GM18519 (cell line): ENCODE measurements around the gene RMI2.

Experiments used
- ATAC-seq: cut with Tn5 transposase; IDR thresholded peaks from one replicate; pipeline ENCODE4 v1.9.1; 2021; ENCODE audit warnings: mild to moderate bottlenecking, moderate library complexity; ENCODE audit not compliant: unreplicated experiment, low FRiP score

Gene RMI2

DNA sequence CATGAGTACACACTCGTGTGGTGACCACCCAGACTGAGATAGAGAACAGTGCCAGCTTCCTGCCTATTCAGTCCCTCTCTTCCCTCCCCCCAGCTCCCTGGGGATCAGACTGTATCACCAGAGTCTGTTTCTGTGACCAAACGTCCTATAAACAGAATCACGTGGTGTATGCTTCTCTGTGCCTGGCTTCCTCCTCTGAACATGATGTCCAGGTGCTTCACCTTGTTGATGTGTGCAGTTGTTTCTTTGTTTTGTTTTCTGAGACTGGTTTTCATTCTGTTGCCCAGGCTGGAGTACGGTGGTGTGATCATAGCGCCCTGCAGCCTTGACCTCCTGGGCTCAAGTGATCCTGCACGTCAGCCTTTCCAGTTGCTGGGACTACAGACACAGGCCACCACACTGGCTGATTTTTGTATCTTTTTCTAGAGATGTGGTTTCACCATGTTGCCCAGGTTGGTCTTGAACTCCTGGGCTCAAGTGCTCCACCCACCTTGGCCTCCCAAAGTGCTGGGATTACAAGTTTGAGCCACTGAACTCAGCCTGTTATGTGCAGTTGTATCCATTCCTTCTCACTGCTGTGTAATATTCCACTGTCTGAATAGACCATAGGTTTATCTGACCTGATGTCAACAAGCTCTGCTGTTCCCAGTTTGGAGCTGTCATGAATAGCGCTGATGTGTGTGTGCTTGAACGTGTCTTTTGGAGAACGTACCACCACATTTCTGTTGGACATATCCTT, 35.2 kb upstream of the RMI2 start:
- ATAC-seq: no peak

DNA sequence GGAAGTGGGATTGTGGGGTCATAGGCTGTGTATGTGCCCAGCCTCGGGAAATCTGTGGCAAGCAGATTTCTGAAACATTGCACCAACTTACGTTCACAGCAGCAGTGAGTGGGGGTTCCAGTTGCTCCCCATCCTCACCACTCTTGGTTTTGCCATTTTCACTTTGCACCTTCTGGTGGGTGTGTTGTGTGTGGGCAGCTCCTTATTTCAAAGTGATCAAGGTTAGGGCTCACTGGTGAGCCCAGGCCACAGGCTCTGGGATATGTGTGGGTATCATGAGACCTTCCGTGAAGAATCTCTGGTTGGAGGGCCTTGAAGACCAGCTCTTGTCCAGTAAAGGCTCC, 34.7 kb upstream of the RMI2 start:
- no peak for ATAC-seq

- no peak for ATAC-seq
Measured at GRCh38 chr16:11310997-11311561, 34.2 kb upstream of the RMI2 start.

DNA sequence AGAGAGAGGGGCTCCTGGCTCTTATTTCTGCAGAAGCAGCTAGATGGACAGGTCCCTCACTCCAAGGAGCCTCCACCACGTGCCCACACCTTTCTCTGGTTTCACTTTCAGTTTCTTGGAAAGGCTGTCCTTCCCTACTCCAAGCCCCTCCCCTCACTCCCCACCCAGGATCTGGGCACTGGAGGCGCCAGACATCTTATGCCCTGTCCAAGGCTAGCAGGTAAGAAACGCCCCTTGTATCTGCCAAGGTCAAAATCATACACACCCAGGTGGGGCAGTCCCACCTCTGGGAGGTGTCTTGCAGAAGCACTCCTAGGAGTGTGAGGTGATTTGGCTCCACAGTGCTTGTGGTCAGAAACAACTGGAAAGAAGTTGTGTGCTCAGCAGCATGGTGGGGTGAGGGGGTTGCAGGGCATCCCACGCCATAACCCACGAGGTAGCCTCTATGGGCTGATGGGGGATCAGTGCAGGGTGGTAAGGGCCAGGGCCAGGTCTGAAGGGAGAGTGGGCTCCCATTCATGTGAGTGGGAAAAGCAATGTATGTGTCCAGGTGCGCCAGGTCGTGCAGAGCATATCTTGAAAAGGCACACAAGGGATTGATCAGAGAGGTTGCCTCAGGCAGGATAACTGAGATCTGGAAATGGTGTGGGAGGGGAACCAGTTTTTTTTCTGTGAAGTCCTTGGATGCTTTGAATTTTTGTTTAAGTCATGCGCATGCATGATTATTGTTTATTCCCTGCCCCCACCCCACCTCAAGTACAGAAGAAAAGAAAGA, 32.4 kb upstream of the RMI2 start:
- no peak for ATAC-seq

DNA sequence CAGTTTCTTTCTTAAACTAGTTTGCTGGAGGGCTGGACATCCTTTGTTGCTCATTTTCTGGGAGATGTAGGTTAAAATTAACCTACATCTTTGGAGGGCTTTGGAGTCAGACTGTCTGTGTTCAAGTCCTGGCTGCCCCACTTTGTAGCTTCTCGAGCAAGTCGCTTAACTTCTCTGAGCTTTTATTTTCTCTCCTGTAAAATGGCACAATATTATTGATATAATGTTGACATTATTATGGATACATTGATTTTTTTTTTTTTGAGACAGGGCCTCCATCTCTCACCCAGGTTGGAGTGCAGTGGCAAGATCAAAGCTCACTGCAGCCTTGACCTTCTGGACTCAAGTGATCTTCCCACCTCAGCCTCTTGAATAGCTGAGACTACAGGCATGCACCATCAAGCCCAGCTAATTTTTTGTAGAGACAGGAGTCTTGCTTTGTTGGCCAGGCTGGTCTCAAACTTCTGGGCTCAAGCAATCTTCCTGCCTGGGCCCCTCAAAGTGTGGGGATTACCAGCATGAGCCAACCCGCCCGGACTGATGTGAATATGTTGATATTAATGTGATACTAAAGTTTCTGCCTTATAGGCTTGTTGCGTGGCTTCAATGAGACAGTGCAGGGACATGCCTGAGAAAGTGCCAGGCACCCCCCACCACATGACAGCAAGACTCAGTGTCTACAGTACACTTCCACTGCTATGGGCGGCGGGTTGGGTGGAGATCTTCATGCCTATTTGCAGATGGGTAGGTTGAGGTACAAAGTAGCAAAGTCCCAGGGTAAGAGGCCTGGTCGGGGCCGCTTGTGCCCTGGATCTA, 31.6 kb upstream of the RMI2 start:
- ATAC-seq: no peak

GRCh38 chr16:11314309-11314894, 30.9 kb upstream of the RMI2 start:
- ATAC-seq: no peak

DNA sequence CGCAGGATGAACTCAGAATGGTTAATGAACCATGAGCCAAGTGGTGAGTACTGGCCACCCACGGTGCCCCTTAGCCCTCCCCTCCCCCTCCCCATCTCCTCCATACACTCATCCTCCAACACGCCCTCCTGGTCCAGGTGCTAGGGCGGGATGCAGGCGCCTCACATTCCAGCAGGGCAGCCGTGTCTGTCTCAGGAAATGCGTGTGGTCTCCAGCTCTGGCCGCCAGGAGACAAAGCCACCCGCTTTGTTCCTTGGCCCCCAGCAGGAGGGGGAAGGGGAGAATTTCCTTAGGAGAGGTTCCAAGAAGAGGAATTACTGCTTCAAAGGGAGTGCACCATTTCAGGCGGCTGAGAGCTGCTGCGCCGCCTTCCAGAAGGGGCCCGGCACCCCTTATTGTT, 29.7 kb upstream of the RMI2 start:
- ATAC-seq: no peak

GRCh38 chr16:11316331-11317015, 28.8 kb upstream of the RMI2 start:
- no peak for ATAC-seq

DNA sequence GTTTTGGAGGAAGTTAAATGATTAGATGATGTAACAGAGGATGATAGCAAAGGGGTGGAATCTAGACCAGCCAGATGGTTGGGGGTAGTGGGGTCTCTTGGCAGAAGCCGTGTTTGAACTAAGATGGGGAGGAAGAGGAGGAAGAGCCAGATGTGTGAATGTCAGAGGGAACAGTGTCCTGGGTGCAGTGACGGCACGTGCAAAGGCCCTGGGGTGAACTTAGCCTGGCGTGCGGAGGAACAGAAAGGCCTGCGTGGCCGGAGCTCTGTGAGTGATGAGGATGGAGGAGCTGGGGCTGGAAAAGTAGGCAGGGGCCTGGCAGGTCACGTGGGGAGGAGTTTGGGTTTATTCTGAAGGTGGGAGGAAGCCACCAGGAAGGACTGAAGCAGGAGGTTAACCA, 26.4 kb upstream of the RMI2 start:
- ATAC-seq: no peak

DNA sequence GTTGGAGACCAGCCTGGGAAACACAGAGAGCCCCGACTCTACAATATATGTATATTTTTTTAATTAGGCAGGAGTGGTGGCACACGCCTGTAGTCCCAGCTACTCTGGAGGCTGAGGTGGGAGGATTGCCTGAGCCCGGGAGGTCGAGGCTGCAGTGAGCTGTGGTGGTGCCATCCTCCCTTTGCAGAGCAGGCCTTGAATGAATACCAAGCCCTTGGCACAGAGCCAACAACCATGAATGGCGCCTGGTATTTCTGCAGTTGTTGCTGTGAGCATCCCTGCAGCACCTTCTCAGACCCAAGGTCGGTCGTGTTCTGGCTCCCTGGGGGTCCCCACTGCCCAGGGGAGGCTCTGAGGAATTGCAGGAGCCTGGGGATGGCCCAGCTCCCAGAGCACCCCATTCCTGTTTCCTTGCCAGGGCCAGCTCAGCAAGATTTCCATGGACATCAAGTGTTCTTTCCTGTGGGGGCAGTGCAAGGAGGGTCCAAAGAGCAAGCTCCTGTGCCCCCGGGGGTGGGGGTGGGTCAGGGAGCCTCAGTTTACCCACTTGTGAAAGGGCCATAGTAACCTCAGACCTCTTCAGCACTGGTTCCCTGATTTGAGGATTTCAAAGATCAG, 25.6 kb upstream of the RMI2 start:
- no peak for ATAC-seq

- no peak for ATAC-seq
Measured at GRCh38 chr16:11320170-11320569, 25.1 kb upstream of the RMI2 start.

GRCh38 chr16:11321662-11322061, 23.6 kb upstream of the RMI2 start:
- no peak for ATAC-seq

- no peak for ATAC-seq
Measured at GRCh38 chr16:11322823-11323222, 22.4 kb upstream of the RMI2 start.

DNA sequence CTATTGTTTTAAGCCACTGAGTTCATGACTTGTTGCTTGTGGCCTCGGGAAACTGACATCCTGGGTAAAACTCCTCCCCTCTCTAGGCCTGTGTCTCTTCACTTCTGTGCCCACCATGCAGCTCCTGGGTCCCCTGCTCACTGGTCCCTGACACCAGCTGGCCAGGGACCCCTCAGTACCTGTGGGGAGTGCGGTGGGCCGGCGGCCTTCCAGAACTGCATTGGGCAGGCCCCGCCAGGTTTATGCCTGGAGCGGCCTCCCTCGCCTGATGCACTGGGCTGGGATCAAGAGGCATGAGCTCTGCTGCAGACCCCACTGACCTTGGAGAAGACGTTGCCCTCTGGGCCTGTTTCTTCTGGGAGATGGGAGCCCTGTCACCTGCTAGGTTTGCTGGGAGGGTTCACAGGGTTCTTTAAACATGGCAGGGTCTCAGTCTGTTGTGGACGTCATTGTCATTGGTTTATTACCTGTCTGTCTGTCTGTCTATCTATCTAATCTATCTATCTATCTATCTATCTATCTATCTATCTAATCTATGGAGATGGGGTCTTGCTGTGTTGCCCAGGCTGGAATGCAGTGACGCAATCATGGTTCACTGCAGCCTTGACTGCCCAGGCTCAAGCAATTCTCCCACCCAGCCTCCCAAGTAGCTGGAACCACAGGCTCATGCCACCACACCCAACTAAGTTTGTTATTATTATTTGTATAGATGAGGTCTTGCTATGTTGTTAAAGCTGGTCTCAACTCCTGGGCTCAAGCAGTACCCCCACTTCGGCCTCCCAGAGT, 21.5 kb upstream of the RMI2 start:
- ATAC-seq: no peak

DNA sequence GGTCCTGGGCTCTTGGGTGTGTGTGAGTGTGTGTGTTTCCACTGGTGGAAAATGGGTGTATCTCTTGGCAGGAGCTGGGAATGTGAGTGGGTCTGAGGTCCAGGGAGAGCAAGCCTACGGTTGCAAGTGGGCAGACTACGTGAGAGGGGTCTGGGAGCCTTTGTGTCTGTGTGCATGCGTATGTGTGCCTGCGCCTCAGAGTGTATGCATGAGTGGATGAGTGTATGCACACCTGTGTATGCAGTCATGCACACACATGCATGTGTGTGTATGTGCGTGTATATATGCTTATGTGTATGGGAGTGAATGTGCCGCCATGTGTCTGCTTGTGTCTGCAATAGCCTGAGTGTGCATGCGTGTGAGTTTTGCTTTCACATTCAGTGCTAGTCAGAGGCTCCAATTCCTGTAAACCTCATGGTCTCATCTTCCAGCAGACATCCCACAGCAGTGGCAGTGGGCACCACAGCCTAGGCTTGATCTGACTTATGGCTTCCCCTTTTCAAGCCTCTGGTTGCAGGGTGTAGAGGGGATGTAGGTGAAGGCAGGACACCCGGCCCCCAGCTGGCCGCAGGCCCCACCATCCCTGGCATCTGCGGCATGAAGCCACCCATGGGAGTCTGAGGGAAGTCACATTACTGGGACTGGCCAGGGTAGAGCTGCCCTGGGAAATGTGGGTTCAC, 19.7 kb upstream of the RMI2 start:
- ATAC-seq: no peak

DNA sequence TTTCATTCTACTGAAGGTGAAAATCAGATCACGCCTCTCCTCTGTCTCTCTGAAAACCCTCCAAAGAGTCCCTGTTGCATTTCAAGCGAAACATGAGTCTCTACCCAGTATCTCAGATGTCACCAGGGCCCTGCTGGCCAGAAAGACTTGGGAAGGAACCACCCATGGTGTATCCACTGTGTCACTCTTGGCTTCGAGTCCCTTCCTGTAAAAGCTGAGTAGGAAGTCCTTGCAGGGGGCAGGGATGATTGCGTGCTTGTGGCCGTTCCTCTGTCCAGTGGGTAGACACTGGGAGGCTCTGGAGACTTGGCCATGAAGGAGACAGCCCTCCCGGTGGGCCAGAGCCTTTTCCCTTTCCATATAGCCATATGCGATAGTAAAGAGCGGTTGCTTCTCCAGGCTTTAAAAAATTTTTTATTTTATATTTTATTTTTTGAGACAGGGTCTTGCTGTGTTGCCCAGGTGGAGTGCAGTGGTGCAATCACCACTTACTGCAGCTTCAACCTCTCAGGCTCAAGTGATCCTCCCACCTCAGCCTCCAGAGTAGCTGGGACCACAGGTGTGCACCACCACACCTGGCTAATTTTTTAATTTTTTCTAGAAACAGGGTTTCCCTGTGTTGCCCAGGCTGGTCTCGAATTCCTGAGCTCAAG, 19.0 kb upstream of the RMI2 start:
- ATAC-seq: no peak

GRCh38 chr16:11326737-11327276, 18.5 kb upstream of the RMI2 start:
- no peak for ATAC-seq
